ENCODE data around the gene SLFN14.

SLFN14 gene

GRCh38 chr17:35587074-35587961 lies 26.7 kb upstream of the SLFN14 start, which contains the start of gene AP2B1:
Gene AP2B1, plus strand, starts transcription at chr17:35587322. Its CDS starts 6,709 bp downstream, at chr17:35594031.
- peak within 1 kb of the TSS; percentile 68 for H3K4me2 ChIP-seq (ENCODE audit: low read length)
- peaks cover 9% of the 10 kb centered on the region for H3K4me1 ChIP-seq
- H3K36me3 ChIP-seq (ENCODE audit: control insufficient read depth, insufficient read depth, low read length): no peaks in the 10 kb centered on the region
- no peak for TF ChIP-seq CTCF (IDR thresholded peaks at IDR 0.05)
- H3K27me3 ChIP-seq (ENCODE audit: control insufficient read depth, insufficient read depth, low read length): no peaks in the 10 kb centered on the region
- H3K9me3 ChIP-seq (ENCODE audit: control insufficient read depth, low read length): no peaks in the 10 kb centered on the region
- H3K9ac ChIP-seq: peak within 1 kb of the TSS; percentile 39
- peak within 1 kb of the TSS; percentile 79 for H2AFZ ChIP-seq
- H3K27ac ChIP-seq: peak within 1 kb of the TSS; percentile 85
- H3K4me3 ChIP-seq (ENCODE audit: low read depth, low read length): peak within 1 kb of the TSS; percentile 95
- peaks cover 34% of the 10 kb centered on the region for H3K79me2 ChIP-seq

GRCh38 chr17:35586569-35587073 lies 26.0 kb upstream of the SLFN14 start:
- TF ChIP-seq CTCF (IDR thresholded peaks at IDR 0.05): no peak
- Histone ChIP-seq H3K4me3 (ENCODE audit: low read depth, low read length) (peak overlapping the region; percentile 95), H3K27ac (peak overlapping the region; percentile 85), H3K4me2 (ENCODE audit: low read length) (peak overlapping the region; percentile 68), H2AFZ (peak overlapping the region; percentile 79), H3K9me3 (ENCODE audit: control insufficient read depth, low read length) (no peaks in the 10 kb centered on the region), H3K4me1 (peaks cover 9% of the 10 kb centered on the region), H3K36me3 (ENCODE audit: control insufficient read depth, insufficient read depth, low read length) (no peaks in the 10 kb centered on the region), H3K79me2 (peaks cover 33% of the 10 kb centered on the region), H3K27me3 (ENCODE audit: control insufficient read depth, insufficient read depth, low read length) (no peaks in the 10 kb centered on the region), H3K9ac (peak overlapping the region; percentile 39)

- Histone ChIP-seq H3K4me2 (ENCODE audit: low read length) (no peak overlapping the region), H3K4me3 (ENCODE audit: low read depth, low read length) (no peak overlapping the region), H3K9me3 (ENCODE audit: control insufficient read depth, low read length) (no peaks in the 10 kb centered on the region), H3K79me2 (peaks cover 13% of the 10 kb centered on the region), H3K9ac (no peak overlapping the region), H3K36me3 (ENCODE audit: control insufficient read depth, insufficient read depth, low read length) (no peaks in the 10 kb centered on the region), H2AFZ (no peak overlapping the region), H3K27me3 (ENCODE audit: control insufficient read depth, insufficient read depth, low read length) (no peaks in the 10 kb centered on the region), H3K4me1 (peaks cover 10% of the 10 kb centered on the region), H3K27ac (no peak overlapping the region)
- no peak for TF ChIP-seq CTCF (IDR thresholded peaks at IDR 0.05)
Measured at GRCh38 chr17:35584061-35584460, 23.4 kb upstream of the SLFN14 start.

GRCh38 chr17:35578929-35579432 lies 18.4 kb upstream of the SLFN14 start:
- Histone ChIP-seq H3K27ac (peak overlapping the region; percentile 90), H3K4me1 (peaks cover 12% of the 10 kb centered on the region), H3K4me2 (ENCODE audit: low read length) (peak overlapping the region; percentile 94), H3K27me3 (ENCODE audit: control insufficient read depth, insufficient read depth, low read length) (no peaks in the 10 kb centered on the region), H3K9ac (peak overlapping the region; percentile 47), H3K36me3 (ENCODE audit: control insufficient read depth, insufficient read depth, low read length) (no peaks in the 10 kb centered on the region), H3K79me2 (no peaks in the 10 kb centered on the region), H3K4me3 (ENCODE audit: low read depth, low read length) (peak overlapping the region; percentile 77), H3K9me3 (ENCODE audit: control insufficient read depth, low read length) (no peaks in the 10 kb centered on the region), H2AFZ (peak overlapping the region; percentile 89)
- no peak for TF ChIP-seq CTCF (IDR thresholded peaks at IDR 0.05)
